ENCODE results near the gene ERBB4.

- TF ChIP-seq POLR2AphosphoS5 (IDR thresholded peaks at IDR 0.05; ENCODE audit: low read depth, low read length) (no peak), POLR2A (IDR thresholded peaks at IDR 0.05; ENCODE audit: low read depth, low read length) (no peak), PAX5 (IDR thresholded peaks at IDR 0.05; ENCODE audit: insufficient read depth, low read length, severe bottlenecking) (no peak)
Measured at GRCh38 chr2:211463397-211463796, 1075.2 kb downstream of the ERBB4 start.

Measured in GM12891 (cell line).